Measurements from ENCODE around the gene MAL.

- TF ChIP-seq POLR2A (IDR thresholded peaks at IDR 0.05; ENCODE audit: low read depth, low read length) (no peak), CTCF (conservative IDR thresholded peaks at IDR 0.05; ENCODE audit: low read depth, low read length) (no peak), MAZ (IDR thresholded peaks at IDR 0.05; ENCODE audit: borderline replicate concordance, low read depth, low read length) (no peak), RFX5 (IDR thresholded peaks at IDR 0.05; ENCODE audit: low read depth, low read length) (no peak), CEBPB (IDR thresholded peaks at IDR 0.05; ENCODE audit: low read depth, low read length) (no peak), FOS (IDR thresholded peaks at IDR 0.05; ENCODE audit: low read depth, low read length) (no peak), RAD21 (IDR thresholded peaks at IDR 0.05; ENCODE audit: low read length) (no peak), SMC3 (IDR thresholded peaks at IDR 0.05; ENCODE audit: low read depth, low read length) (no peak)
Observed at GRCh38 chr2:95063086-95063958, 37.8 kb downstream of the MAL start.

All from IMR-90 (cell line).